Parathyroid adenoma (tissue), 2 donors: ENCODE data around the gene CENPA.

Experiments used
- H2AFZ ChIP-seq: fragments of 300-600 bp; sonication (generic); one replicate; pipeline ENCODE4 v1.7.0; 2017; ENCODE audit warnings: antibody characterized with exemption, mild to moderate bottlenecking
- H3K27ac ChIP-seq: fragments of 300-600 bp; sonication (generic); one replicate; pipeline ENCODE4 v1.7.0; 2017
- H3K27me3 ChIP-seq: fragments of 300-600 bp; sonication (generic); one replicate; pipeline ENCODE4 v1.7.0; 2017; ENCODE audit warnings: low read length; ENCODE audit not compliant: control insufficient read depth, insufficient read depth
- H3K36me3 ChIP-seq: fragments of 300-600 bp; sonication (generic); one replicate; pipeline ENCODE4 v1.7.0; 2017; ENCODE audit warnings: low read length; ENCODE audit not compliant: control insufficient read depth, insufficient read depth
- H3K4me1 ChIP-seq: fragments of 300-600 bp; sonication (generic); one replicate; pipeline ENCODE4 v1.7.0; 2017; ENCODE audit warnings: control low read depth
- H3K4me2 ChIP-seq: fragments of 300-600 bp; sonication (generic); one replicate; pipeline ENCODE4 v1.7.0; 2017; ENCODE audit warnings: low read length
- H3K4me3 ChIP-seq: fragments of 300-600 bp; sonication (generic); one replicate; pipeline ENCODE4 v1.7.0; 2017; ENCODE audit warnings: low read depth, low read length
- H3K79me2 ChIP-seq: fragments of 300-600 bp; sonication (generic); one replicate; pipeline ENCODE4 v1.7.0; 2017; ENCODE audit warnings: control low read depth
- H3K9ac ChIP-seq: fragments of 300-600 bp; sonication (generic); one replicate; pipeline ENCODE4 v1.7.0; 2017; ENCODE audit warnings: mild to moderate bottlenecking
- H3K9me3 ChIP-seq: fragments of 300-600 bp; sonication (generic); one replicate; pipeline ENCODE4 v1.7.0; 2017; ENCODE audit warnings: low read length; ENCODE audit not compliant: control insufficient read depth
- CTCF ChIP-seq: fragments of 300-600 bp; sonication (generic); IDR thresholded peaks from one replicate; pipeline ENCODE4 v1.7.0; 2017; ENCODE audit warnings: antibody characterized with exemption, mild to moderate bottlenecking
- donor health status: primary hyperparathyroidism.

The CENPA gene

GRCh38 chr2:26764906-26765305 is 20.9 kb upstream of the CENPA start:
- peak overlapping the region; percentile 86 for H3K27ac ChIP-seq
- H3K36me3 ChIP-seq, result no peaks in the 10 kb centered on the region
- peak overlapping the region; percentile 89 for H2AFZ ChIP-seq
- peak overlapping the region; percentile 89 for H3K4me3 ChIP-seq
- peak overlapping the region; percentile 56 for H3K9ac ChIP-seq
- peaks cover 10% of the 10 kb centered on the region for H3K79me2 ChIP-seq
- no peak for TF ChIP-seq CTCF
- H3K27me3 ChIP-seq, result no peaks in the 10 kb centered on the region
- peaks cover 18% of the 10 kb centered on the region for H3K4me1 ChIP-seq
- H3K9me3 ChIP-seq, result no peaks in the 10 kb centered on the region
- H3K4me2 ChIP-seq, result peak overlapping the region; percentile 81

DNA sequence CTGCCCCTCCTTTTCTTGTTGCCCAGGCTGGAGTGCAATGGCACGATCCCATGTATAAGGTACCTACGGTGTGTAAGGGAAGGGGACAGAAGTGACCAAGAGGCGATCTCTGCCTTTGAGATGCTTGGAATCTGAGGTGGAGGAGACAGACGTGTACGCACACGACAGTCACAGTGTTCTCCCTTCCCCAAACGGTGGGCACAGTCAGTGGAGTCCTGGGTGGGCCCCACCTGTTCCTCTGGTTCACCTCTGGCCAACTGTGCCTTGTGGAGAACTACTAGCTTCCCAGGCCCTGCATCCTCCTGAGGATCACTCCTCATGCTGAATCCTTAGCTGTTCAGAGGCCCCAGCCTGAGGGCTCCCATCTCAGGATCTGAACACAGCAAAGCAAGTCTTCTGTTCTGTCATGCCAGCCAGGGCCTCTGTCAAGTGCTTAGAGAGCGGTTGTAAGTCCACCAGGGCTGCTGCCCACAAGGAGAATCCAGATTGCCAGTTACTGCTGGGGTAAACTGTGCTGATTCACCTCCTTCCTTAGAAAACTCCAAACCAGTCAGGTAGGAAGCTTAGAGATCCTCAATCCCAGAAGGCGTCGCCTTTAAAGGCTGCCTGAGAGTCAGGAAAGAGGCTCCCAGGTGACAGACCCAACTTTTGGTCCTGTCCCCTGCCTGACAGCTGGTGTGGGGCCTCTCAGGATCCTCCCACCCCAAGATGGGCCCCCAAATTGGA is 20.2 kb upstream of the CENPA start:
- H3K4me1 ChIP-seq, result peaks cover 25% of the 10 kb centered on the region
- peak overlapping the region; percentile 56 for H3K9ac ChIP-seq
- peak overlapping the region; percentile 89 for H3K4me3 ChIP-seq
- no peak for TF ChIP-seq CTCF
- H3K9me3 ChIP-seq, result no peaks in the 10 kb centered on the region
- H2AFZ ChIP-seq, result no peak overlapping the region
- H3K36me3 ChIP-seq, result no peaks in the 10 kb centered on the region
- H3K27ac ChIP-seq, result peak overlapping the region; percentile 86
- no peaks in the 10 kb centered on the region for H3K27me3 ChIP-seq
- peak overlapping the region; percentile 81 for H3K4me2 ChIP-seq
- H3K79me2 ChIP-seq, result peaks cover 10% of the 10 kb centered on the region

DNA sequence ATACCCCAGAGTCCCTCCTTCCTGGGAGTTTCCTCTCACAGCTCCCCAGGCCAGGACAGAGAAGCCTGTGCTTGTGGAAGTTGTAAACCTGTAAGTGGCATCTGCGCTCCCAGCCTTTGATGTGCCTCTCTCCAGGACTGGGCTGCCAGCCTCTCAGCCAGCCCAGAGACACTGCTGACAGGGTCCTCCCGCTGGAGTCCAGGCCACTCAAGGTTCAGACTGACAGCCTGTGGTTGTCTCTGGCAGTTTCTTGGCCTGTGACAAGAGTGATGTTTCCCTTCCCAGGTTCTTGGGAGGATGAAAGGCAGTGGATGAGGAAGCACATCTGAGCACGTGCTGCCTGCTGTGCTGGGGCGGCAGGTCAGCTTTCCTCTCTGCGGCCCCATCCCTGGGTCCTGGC is 18.7 kb upstream of the CENPA start:
- Histone ChIP-seq H2AFZ (no peak overlapping the region), H3K27ac (peak overlapping the region; percentile 40), H3K36me3 (no peaks in the 10 kb centered on the region), H3K4me1 (peaks cover 39% of the 10 kb centered on the region), H3K79me2 (peaks cover 10% of the 10 kb centered on the region), H3K4me3 (no peak overlapping the region), H3K27me3 (no peaks in the 10 kb centered on the region), H3K9ac (no peak overlapping the region), H3K4me2 (no peak overlapping the region), H3K9me3 (no peaks in the 10 kb centered on the region)
- no peak for TF ChIP-seq CTCF

- Histone ChIP-seq H3K27ac (peak overlapping the region; percentile 26), H3K9me3 (no peaks in the 10 kb centered on the region), H3K9ac (no peak overlapping the region)
Measured at GRCh38 chr2:26767894-26768487, 17.9 kb upstream of the CENPA start.

More at GRCh38 chr2:26767894-26768487, 17.9 kb upstream of the CENPA start:
- peaks cover 46% of the 10 kb centered on the region for H3K4me1 ChIP-seq
- no peak overlapping the region for H3K4me3 ChIP-seq
- H3K4me2 ChIP-seq, result no peak overlapping the region
- H3K79me2 ChIP-seq, result peaks cover 10% of the 10 kb centered on the region
- no peaks in the 10 kb centered on the region for H3K36me3 ChIP-seq
- no peak overlapping the region for H2AFZ ChIP-seq
- no peaks in the 10 kb centered on the region for H3K27me3 ChIP-seq
- no peak for TF ChIP-seq CTCF
